HK-2 (cell line): ENCODE measurements around the gene ECI1.

Source experiments
- DNase-seq: peaks from one replicate; pipeline ENCODE4 v3.0.0-alpha.2; 2018; ENCODE audit not compliant: unreplicated experiment

The ECI1 gene, protein sequence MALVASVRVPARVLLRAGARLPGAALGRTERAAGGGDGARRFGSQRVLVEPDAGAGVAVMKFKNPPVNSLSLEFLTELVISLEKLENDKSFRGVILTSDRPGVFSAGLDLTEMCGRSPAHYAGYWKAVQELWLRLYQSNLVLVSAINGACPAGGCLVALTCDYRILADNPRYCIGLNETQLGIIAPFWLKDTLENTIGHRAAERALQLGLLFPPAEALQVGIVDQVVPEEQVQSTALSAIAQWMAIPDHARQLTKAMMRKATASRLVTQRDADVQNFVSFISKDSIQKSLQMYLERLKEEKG

DNA sequence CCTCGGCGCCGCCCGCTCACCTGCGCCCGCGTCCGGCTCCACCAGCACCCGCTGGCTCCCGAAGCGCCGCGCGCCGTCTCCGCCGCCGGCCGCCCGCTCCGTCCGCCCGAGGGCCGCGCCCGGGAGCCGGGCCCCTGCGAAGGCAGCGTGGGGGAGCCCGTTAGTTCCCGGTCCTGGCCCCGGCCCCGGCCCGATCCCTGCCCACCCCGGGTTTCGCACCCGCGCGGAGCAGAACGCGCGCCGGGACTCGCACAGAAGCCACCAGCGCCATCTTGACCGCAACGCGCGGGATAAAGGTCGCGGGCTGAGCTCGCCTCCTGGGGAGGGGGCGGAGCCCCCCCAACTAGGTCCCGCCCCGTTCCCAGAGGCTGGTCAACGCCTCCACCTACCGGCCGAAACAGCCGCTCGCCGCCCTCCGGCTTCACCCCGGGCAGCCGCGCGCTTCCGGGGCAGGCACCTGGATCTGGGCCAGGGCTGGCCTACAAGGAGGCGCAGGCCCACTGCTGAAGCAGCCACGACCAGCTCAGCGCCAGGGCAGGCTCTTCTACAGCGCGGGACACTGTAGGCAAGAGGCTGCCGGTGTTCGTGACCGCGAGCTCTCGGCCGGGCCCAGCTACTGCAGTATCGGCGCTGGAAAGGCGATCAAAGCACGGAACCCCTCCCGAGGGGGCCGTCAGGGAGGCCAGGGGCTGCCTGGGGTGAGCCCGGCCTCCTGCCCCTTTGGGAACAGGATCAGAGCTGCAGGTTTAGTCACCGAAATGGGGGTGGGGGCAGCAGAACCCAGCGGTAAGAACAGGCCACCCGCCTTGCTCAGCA is at the start of gene ECI1:
ECI1 (minus strand) TSS at position 292 of the 816 bp plus-strand sequence; CDS start at position 271, 21 bp downstream.
- peak; percentile 93 for DNase-seq

DNA sequence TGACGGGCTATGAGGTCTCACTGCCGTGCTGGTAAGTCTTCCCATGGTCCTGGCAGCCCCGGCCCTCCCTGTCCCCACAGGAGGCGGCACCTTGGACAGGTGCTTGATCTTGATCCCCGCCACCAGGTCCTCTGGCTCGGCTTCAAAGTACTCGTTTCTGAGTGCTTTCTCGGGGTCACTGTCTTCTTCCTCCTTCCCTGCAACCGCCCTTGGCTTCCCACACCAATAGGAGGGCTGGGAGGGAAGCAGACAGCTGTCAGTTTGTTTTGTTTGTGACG is 48.5 kb upstream of the ECI1 start:
- DNase-seq = no peak

DNA sequence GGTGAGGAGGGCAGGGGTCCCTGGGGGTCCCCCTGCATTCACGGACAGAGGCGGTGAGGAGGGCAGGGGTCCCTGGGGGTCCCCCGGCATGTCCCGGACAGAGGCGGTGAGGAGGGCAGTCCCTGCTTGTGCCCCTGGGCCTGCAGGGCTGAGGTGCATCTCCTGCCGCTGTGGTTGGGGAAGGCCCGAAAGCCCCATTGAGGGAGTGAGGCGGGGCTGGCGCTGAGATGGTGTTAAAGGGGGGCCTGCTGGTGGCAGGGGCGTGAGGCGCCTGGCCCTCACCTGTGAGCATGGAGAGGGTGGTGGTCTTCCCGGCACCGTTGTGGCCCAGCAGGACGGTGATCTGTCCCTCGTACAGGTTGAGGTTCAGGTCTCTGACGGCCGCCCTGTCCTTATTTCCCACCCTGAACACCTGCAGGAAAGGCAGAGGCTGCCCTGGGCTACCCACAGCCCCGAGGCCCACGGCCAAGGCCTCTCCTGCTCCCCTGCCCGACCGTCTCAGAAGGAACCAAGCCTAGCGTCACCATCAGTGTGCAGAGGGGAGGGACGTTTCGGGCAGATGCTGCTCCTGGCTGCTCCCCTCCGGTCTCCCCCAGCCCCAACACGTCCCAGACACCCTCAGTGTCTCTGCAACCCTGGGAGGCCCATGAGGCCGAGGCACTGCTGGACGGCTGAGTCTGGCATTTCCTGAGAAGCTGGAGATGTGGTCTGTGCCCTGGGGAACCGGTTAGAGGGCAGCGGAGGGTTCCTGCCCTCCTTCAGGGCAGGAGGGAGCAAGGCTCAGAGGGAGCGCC is 47.9 kb upstream of the ECI1 start:
- DNase-seq = no peak

DNA sequence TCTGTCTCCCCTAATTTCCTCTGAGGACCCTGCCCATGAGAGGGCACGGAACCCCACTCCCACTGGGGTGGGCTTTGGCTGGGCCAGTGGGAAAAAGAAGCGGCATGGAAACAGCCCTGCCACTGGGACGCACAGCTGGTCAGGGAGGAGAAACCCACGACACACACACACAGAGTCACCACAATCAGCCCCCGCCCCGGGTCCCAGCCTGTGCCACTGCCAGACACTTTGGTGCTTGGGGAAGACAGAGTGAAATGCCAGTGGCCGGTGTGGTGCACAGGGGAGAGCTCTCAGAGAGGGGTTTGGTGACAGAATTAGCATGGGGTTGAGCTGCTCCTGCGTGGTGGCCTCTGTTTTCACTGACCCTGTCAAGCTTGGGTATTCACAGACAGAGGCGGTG is 47.2 kb upstream of the ECI1 start:
- no peak for DNase-seq

DNA sequence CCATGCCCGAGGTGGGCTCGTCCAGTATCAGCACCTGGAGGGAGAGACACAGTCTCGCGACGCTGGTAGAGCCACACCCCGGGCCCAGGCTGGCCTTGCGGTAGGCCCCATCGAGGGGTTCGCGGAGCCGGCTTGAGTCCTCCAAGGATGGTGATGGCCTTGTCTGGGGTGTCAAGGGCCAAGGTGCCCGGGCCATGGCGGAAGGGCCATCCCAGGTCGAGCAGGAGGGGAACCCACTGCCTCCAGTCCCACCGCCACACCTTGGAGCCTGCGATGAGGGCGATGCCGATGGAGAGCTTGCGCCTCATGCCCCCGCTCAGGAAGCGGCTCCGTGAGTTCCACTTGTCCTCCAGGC is 46.1 kb upstream of the ECI1 start:
- no peak for DNase-seq

DNA sequence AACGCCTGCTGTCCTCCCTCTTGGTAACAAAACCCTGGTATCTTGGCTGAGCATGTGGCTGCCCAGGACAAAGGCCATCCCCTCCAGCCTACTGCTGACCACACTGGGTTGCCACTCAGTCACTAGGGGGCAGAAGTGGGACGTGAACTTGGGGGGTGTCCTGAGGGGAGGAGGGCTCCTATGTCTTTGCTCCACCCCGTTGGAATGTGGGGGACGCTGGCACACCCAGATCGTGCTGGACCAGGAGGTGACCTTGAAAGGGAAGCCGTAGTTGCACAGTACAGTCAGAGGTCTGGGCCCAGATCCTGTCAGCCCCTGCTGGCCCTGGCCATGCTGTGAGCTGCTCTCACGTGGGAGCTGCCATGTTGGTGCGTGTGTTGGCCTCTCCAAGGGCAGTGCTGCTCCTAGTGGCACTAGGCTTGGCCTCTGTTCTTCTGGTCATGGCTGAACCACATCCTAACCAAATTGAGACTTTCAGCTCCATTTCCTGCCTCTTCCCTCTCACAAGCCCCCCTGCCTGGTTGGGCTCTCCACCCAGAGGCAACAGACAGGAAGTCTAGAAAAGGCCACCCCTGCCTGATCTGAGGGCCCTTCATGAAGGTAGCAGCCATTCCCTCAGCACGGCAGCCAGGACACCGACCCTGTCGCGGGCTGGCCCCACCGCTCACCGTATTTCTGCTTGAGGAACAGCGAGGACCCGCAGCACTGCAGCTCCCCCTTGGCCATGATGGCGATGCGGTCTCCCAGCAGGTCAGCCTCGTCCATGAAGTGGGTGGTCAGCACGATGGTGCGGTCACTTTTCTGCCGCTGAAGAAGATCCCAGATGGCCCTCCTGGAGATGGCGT is 45.5 kb upstream of the ECI1 start:
- no peak for DNase-seq

DNA sequence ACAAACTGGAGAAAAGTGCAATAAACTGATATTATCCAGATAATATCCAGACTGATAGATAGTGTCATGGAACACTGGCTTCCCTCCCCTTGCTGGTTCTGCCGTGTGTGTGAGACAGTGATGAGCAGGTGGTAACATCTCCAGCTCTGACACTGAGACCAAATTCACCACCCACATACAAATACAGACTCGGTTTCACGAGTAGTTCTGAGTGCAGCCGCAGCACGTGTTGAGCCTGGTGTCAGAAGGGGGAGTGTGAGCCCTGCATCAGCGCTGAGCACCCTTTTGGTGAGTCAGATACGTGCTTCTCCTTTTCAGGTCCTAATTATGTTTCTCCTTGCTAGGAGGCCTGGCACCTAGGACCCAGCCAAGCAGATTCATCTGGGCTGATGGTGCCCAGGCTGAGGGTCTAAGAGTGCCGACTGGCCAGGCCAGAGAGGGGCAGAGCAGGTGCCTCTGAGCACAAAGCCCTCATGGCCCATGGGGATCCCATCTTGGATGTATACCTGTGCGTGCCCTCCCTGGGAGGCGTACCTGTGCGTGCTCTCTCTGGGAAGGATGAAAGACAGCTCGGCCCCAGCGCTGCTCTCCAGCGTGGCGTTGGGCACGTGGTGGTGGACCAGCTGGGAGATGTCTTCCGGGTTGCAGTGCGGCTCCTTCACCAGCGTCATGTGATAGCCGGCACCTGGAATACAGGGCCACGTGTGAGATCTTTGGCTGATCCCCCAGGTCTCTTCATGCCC is 43.8 kb upstream of the ECI1 start:
- DNase-seq = no peak

DNA sequence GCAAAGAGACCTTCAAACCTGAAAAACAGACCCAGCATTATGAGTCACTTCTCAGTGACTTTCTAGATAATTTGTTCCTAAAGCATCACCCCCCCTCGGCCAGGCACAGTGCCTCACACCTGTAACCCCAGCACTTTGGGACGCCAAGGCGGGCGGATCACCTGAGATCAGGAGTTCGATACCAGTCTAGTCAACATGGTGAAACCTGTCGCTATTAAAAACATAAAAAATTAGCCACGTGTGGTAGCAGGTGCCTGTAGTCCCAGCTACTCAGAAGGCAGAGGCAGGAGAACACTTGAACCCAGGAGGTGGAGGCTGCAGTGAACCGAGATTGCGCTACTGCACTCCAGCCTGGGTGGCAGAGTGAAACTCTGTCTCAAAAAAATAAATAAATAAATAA is 40.8 kb upstream of the ECI1 start:
- no peak for DNase-seq

DNA sequence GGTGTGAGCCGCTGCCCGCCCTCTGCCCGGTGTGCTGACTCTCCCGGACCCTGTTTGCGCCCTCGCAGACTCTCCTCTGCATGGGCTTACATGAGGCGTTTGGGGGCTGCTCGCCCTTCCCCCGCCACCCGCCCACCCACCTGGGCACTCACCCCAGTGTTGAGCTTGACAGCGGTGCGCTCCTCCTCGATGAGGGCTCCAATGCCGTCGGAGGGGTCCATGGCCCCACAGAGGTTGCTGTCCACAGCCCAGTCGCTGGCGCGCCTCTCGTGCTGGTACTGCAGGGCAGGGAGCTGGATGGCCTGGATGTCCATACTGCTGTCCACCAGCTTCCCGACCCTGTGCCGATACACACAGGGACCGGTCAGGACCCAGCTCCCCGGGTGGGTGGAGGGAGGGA is 37.9 kb upstream of the ECI1 start:
- DNase-seq = no peak

DNA sequence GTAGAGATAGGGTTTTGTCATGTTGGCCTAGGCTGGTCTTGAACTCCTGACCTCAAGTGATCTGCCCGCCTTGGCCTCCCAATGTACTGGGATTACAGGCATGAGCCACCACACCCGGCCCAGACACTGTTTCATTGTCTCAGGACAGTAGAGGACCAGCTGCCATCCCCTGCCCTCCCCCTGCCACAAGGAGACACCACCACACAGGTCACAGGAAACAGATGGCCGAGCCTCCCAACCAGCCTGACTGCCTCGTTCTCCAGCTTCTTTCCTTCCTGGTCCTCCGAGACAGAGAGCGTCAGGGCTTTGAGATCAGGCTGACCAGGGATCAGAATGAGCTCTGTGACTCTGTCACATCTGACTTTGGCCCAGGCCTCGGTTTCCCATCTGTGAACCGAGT is 37.3 kb upstream of the ECI1 start:
- no peak for DNase-seq

DNA sequence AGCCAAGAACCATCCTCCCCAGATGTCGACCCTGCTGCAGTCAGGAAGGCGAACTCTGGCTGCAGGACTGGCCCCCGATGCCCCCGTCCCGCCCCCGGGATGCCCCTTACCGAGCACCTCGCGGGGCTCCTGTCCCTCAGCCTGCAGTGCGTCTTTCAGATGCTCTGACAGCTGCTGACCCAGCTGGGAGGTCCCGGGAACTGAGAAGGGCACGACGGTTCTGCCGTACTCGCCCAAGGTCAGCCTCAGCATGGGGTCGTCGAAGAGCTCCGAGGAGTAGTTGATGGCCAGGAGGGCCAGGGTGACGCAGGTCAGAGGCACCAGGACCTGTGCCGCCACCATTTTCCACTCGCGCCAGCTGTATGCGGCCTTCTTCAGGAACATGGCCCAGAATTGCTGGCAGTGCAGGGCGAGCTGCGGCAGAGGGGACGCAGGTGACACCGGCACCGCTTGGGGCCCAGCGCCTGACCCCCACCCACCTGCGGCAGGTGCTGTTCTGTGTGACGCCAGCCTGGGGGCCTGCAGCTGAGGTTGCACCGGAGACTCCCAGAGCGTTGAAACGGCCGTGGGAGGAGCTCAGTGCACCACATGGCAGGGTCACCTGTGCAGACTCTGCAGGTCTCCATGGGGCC is 36.6 kb upstream of the ECI1 start:
- no peak for DNase-seq

DNA sequence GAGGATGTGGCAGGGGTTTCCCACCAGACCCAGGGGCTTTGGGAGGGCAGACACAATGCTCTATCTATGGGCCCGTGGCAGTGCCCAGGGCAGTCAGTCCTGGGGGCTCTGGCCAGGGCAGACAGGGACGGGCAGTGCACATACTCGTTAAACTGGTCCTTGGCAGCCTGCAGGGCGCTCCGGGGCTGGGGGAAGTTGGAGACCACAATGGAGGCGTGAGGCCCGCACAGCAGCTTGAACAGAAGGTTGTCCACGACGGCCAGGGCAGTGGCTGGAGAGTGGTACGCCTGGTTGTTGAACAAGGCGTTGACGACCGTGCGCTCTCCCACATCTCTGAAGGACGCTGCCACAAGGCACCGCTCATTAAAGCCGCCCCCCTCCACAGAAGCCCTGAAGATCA is 35.2 kb upstream of the ECI1 start:
- DNase-seq = no peak

DNA sequence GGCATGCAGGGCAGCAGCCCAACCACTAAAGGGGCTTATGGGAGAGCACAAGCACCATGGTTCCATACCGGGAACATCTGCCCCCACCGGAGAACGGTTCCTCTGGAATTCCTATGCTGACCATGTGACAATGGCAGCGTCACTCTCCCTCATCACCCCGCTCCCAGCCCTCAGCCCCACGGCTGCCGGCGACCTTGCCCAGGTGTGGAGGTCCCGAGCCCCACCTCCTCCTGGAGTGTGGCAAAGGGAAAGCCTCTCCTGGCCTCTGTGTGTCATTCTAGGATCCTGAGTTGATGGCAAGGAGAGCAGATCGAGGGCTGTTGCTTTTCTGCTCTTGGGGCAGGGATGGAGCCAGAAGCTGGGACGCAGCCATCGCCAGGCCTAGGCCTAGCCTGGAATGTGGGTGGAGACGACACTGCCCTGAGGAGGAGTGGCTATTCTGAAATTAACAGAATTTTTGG is 34.4 kb upstream of the ECI1 start:
- DNase-seq = no peak

DNA sequence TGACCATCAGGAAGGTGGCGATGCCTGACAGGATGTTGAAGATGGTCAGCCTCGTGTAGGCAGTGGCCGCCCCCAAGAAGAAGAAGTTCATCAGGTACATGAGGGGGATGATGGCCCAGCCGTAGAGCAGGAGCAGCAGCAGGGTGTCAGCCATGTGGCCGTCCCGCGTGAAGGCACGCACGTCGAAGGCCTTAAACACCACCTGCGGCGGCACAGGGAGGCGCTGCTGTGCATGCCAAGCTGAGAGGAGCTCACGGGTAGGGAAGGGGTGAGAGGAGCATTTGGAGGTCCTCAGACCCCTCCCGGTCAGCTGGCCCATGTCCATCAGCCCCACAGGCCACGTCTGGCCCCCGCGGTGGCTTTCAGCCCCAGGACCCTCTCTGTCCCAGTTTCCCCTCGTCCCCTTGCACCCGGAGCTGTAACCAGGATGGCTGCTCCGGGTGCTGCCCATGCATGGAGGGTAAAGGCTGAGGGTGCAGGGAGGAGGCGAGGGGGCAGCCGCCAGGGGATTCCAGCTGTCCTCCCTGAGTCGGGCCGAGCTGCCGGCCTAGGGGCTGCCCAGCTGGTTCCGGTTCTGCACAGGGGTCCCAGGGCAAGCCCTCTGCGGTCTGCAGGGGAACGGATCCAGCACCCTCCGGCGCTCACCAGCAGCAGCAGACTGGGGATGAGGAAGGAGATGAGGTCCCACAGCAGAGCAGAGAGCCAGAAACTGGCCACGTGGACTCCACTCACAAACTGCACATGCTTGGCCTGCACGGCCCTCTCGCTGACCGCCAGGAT is 33.6 kb upstream of the ECI1 start:
- DNase-seq = no peak

DNA sequence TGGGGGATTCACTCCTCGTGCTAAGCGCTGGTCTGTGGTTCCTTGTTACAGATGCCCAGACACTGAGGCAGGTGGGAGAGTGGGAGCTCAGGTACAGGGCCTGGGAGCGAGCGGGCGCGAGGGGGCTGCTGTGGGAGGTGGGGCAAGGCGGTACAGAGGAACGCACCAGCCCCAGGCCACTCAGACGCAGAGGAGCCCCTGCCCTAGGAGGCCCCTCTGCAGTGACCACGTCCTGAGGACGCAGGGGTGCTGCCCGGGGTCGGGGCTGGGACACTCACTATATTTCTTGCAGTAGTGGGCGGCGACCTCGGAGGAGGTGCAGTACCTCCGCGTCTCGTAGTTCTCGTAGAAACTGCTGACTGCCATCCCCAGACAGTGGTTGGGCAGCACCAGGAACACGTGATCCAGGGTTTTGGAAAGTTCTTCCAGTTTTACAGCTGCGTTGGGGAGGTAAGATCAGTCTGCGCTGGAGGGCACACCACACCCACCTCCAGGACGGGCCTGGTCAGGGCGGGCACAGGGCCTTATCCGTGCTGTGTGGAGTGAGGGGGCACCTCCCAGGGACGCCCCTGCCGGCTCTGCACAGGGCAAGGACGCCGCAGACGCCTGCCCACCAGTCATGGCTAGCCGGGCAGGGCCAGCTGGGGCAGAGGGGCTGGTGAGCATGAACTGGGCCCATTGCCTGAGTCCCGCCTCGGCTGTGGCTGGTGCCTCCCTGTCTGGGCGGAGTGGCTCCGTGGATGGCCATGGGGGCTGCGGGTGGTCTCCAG is 32.8 kb upstream of the ECI1 start:
- DNase-seq = no peak

DNA sequence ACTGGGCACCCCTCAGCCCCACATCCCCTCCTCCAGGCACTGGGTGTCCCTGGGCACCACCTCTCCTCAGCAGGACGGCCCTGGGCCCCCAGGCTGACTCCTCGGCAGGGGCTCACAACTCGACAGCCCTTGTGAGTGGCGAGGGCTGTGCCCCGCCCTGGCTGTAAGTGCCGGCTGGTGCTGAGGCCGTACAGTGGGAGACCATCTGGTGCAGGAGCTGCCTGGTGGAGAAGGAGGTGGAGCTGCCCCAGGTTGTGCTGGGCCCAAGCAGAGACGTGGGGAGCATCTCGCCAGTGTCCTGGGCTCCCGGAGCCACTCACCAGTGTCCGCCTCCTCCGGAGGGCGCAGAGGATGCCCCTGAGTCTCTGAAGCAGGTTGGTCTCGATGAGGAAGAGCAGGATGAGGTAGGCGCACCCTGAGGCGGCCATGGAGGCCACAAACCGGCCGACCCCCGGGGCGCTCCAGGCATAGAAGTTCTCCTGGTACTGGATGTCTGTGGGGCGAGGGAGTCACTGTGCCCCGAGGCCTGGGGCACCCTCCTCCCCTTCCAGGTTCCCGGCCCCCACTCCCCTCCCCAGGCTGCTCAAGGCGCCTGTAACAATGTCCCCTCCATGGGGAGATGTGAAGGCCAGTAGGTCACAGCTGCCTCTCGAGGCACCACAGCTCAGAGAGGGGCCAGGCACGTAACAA is 31.6 kb upstream of the ECI1 start:
- DNase-seq = no peak

DNA sequence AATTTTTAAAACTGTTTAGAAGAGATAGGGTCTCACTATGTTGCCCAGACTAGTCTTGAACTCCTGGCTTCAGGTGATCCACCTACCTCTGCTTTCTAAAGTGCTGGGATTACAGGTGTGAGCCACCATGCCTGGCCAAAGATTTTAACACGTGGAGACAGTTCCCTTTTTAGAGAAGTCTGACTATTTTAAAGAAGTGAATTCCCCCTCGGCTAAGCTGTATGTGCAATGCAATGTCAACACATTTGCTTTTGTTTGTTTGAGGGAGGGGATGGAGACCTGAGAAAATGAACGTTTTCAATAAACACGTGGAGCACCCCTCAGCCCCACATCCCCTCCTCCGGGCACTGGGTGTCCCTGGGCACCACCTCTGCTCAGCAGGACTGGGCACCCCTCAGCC is 30.9 kb upstream of the ECI1 start:
- DNase-seq = no peak

DNA sequence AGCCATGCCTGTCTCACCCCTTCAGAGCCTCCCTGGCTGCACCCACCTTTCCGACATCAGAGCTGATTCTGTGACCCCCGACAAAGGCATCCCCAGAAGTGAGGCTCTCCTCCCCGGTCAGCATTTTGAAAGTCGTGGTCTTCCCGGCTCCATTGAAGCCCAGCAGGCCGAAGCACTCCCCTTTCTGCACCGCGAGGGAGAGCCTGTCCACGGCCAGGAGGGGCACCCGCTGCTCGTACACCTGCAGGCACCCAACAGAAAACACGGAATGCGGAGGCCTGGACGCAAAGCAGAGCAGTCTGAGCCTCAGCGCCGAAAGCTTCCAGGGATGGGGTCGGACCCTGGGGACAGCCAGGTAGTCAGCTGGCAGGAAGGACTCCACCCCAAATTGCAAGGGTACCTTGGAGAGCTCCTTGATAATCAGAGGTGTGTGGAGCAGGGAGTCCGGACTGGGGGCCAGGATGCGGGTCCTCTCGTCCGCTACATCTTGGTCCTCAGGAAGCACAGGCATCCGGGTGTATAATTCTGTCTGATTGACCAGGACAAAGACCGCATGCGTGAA is 29.7 kb upstream of the ECI1 start:
- DNase-seq = no peak
